HG02610 (cell line): ENCODE measurements around the gene SDHAF2.
"Not testable (repeated sequence)": the region's sequence is repeated elsewhere in the genome, so short reads cannot be mapped to it uniquely, and the experiment has no call there.

Experiments
- ATAC-seq: cut with Tn5 transposase; IDR thresholded peaks from one replicate; pipeline ENCODE4 v1.9.1; 2021; ENCODE audit warnings: mild to moderate bottlenecking, moderate library complexity; ENCODE audit not compliant: unreplicated experiment

The SDHAF2 gene

DNA sequence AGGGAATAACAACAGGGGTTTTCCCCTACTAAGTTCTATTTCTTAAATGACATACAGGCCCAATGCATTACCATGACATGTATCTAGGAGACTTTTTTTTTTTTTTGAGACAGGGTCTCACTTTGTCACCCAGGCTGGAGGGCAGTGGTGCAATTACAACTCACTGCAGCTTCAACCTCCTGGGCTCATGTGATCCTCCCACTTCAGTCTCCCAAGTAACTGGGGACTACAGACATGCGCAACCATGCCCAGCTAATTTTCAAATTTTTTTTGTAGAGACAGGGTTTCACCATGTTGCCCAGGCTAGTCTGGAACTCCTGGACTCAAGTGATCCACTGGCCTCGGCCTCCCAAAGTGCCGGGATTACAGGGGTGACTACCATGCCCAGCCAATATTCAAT lies 7.7 kb upstream of the SDHAF2 start:
- no peak for ATAC-seq

GRCh38 chr11:61425367-61426131 lies 4.4 kb upstream of the SDHAF2 start:
- ATAC-seq = no peak

DNA sequence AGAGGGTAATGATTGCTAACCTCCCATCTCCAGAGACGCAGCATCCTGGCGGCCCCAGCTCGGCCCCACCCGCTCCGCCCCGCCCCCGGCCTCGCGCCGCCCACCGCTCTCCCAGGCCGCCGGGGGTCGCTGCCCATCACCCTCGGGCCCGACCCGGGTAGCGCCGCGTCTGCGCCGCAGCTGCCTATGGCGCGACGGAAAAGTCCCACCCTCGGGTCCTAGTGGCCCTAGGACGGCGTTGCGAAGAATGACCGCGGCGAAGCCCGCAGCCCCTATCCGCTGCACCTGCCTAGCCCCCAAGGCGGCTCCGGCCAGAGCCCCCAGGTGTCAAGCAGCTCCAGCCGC lies 606 bp upstream of the SDHAF2 start:
- peak; percentile 58 for ATAC-seq

- not testable (repeated sequence) for ATAC-seq
Observed at GRCh38 chr11:61430839-61431238, 915 bp downstream of the SDHAF2 start.

GRCh38 chr11:61437496-61437895 lies 7.6 kb downstream of the SDHAF2 start:
- no peak for ATAC-seq

GRCh38 chr11:61439615-61440014 lies 9.7 kb downstream of the SDHAF2 start:
- ATAC-seq = no peak

GRCh38 chr11:61442616-61443015 lies 12.7 kb downstream of the SDHAF2 start:
- no peak for ATAC-seq

DNA sequence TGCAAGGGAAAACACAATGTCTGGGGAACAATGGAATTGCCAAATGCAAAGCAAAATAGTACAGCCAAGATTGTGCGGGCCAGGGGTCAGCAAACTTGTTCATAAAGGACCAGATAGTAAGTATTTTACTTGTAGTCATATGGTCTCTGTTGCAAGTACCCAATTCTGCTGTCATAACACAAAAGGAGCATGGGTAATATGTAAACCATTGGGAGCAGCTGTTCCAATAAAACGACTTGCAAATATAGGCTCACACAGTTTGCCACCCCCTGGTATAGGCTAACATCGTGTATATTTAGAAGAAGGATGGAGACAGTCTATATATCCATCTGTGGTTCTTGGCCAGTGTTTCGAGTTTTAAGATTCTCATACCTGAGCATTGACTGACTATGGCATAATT lies 15.6 kb downstream of the SDHAF2 start:
- no peak for ATAC-seq

DNA sequence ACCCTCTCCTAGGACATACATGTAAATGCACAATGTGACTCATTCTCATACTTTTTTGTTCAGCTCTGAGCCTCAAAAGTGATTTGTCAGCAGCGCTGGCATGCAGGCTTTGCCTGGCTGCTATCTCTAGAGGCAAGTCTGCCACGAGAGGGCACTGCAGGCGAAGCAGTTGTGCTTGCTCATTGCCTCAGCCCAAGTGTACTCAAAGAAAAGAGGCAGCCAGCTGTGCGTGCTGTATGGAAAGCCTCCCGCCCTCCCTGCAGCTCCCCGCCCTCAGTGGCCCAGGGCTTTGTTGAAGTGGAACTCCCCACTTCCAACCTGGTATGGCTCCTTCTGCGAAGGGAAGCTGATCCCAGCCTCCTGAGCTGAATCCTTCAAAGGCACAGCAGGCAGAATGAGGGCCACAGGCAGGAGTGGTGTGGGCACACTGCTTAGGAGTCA lies 16.3 kb downstream of the SDHAF2 start:
- no peak for ATAC-seq

GRCh38 chr11:61447601-61448551 lies 18.0 kb downstream of the SDHAF2 start:
- ATAC-seq = no peak

GRCh38 chr11:61448552-61448927 lies 18.6 kb downstream of the SDHAF2 start:
- no peak for ATAC-seq

- no peak for ATAC-seq
Observed at GRCh38 chr11:61452825-61453224, 22.9 kb downstream of the SDHAF2 start.

- ATAC-seq = no peak
Observed at GRCh38 chr11:61453695-61454094, 23.8 kb downstream of the SDHAF2 start.

- no peak for ATAC-seq
Observed at GRCh38 chr11:61454520-61454919, 24.6 kb downstream of the SDHAF2 start.

DNA sequence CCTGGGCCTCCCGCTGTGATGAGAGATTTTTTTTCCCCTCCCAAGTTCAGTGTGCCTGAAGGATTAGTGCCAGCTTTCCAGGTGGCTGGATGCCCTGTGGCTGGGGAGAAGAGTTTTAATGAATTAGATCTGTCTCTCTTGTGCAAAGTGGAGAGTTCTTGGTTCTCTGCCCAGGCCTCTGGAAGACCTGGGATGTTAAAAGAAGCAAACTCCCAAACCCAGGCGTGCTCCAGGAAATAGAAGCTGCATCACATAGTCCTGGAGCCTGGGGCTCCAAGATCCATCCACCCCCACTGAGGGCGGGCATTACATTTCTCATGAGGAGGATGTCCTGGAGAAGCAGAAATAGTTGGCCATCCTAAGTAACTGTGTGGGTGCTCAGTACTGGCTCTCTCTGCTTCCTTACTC lies 30.6 kb downstream of the SDHAF2 start:
- no peak for ATAC-seq

GRCh38 chr11:61460986-61461385 lies 31.1 kb downstream of the SDHAF2 start:
- no peak for ATAC-seq

DNA sequence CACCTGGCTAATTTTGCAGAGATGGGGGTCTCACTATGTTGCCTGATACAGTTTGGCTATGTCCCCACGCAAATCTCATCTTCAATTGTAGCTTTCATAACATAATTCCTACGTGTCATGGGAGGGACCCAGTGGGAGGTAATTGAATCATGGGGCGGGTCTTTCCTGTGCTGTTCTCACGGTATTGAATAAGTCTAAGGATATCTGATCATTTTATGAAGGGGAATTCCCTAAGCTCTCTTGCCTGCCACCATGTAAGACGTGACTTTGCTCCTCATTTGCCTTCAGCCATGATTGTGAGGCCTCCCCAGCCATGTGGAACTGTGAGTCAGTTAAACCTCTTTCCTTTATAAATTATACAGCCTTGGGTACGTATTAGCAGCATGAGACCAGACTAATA lies 37.7 kb downstream of the SDHAF2 start:
- ATAC-seq = not testable (repeated sequence)

GRCh38 chr11:61468002-61468401 lies 38.1 kb downstream of the SDHAF2 start:
- no peak for ATAC-seq

- ATAC-seq = no peak
Observed at GRCh38 chr11:61472282-61472681, 42.4 kb downstream of the SDHAF2 start.

DNA sequence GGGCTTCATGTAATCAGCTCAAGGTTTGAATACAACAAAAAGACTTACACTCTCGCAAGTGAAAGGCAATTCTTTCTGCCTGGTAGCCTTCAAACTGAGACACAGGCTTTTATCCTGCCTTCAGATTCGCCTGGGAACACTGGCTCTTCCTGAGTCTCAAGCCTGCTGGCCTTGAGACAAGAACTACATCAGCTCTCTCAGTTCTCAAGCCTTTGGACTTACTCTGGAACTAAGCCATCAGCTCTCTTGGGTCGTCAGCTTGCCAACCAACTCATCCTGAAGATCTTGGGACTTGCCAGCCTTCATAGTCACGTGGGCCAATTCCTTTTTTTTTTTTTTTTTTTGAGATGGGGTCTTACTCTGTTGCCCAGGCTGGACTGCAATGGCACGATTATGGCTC lies 42.9 kb downstream of the SDHAF2 start:
- no peak for ATAC-seq

DNA sequence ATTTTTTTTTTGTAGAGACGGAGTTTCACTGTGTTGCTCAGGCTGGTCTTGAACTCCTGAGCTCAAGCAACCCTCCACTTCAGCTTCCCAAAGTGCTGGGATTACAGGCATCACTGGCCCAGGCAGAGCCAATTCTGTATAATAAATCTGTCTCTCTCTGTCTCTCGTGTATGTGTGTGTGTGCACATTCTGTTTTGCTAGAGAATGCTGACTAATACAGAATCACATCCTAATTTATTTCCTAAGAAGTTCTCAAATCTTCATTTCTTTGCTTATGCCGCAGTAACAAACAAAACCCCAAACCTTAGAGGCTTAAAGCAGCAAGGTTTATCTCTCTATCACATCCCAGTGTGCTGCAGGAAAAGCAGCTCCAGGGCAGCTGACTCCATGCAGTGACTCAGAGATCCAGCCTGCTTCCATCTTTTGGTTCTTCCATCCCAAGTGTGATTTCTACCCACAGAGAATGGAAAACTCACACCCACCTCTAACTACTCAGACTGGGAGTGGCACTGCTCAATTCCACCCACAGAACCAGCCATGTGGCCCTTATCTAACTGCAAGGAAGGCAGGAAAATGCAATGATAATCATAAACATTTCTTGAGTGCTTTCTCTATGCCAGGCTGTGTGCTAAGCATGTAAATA lies 43.6 kb downstream of the SDHAF2 start:
- no peak for ATAC-seq
